ENCODE results near the gene STXBP2.

- TF ChIP-seq CTCF (IDR thresholded peaks at IDR 0.05), result peak in 1 of 4 experiments; percentile 7
- TF ChIP-seq POLR2AphosphoS5 (IDR thresholded peaks at IDR 0.05), result peak; percentile 55
- peak; percentile 55 for TF ChIP-seq POLR2A (IDR thresholded peaks at IDR 0.05)
These were observed 18.0 kb upstream of the STXBP2 start for GRCh38 chr19:7618771-7619510.

Measured in prostate gland (tissue), 2 donors.